Osteoblast (primary cell): Measurements from ENCODE around the gene NR2C1. TPM values are rescaled to one million over a fixed set of nuclear protein-coding genes. Genes with fewer than 3 reads are reported as not detected.

Source experiments
- DNase-seq: peaks from one replicate; pipeline ENCODE4 v3.0.0; 2011; ENCODE audit warnings: low spot score, mixed read lengths; ENCODE audit not compliant: insufficient read length; ENCODE audit errors: missing footprints
- H2AFZ ChIP-seq: 2 replicates; pipeline ENCODE4 v1.6.0; 2011; ENCODE audit warnings: mild to moderate bottlenecking, low read length
- H3K27ac ChIP-seq: 2 replicates; pipeline ENCODE4 v1.5.1; 2011; ENCODE audit warnings: mild to moderate bottlenecking, low read depth, low read length, moderate library complexity
- H3K27me3 ChIP-seq: 2 replicates; pipeline ENCODE4 v1.6.0; 2012; ENCODE audit warnings: mild to moderate bottlenecking, control low read depth, inconsistent platforms, low read length, moderate library complexity; ENCODE audit not compliant: insufficient read depth
- H3K36me3 ChIP-seq: 2 replicates; pipeline ENCODE4 v1.5.1; 2011; ENCODE audit warnings: mild to moderate bottlenecking, low read length, control low read depth, moderate library complexity; ENCODE audit not compliant: insufficient read depth
- H3K4me1 ChIP-seq: 2 replicates; pipeline ENCODE4 v1.5.1; 2011; ENCODE audit warnings: mild to moderate bottlenecking, low read length, control low read depth, moderate library complexity; ENCODE audit not compliant: insufficient read depth
- H3K4me2 ChIP-seq: 2 replicates; pipeline ENCODE4 v1.6.0; 2011; ENCODE audit warnings: mild to moderate bottlenecking, low read length; ENCODE audit not compliant: insufficient read depth
- H3K4me3 ChIP-seq: fragments of 200-600 bp; sonication (generic); 3 replicates; pipeline ENCODE4 v1.5.1; 2012; ENCODE audit warnings: mild to moderate bottlenecking, low read length, inconsistent platforms; ENCODE audit not compliant: insufficient read depth
- H3K79me2 ChIP-seq: 2 replicates; pipeline ENCODE4 v1.6.0; 2012; ENCODE audit warnings: mild to moderate bottlenecking, low read length, control low read depth, inconsistent platforms; ENCODE audit not compliant: insufficient read depth
- H3K9me3 ChIP-seq: 2 replicates; pipeline ENCODE4 v1.5.1; 2011; ENCODE audit warnings: low read depth, low read length, control low read depth
- H4K20me1 ChIP-seq: 2 replicates; pipeline ENCODE4 v1.6.0; 2012; ENCODE audit warnings: mild to moderate bottlenecking, low read length, control low read depth; ENCODE audit not compliant: insufficient read depth
- total RNA-seq: library from RNA; depleted of rRNA; stranded (reverse); fragments of >200 nt; gene quantifications from 2 replicates; pipeline ENCODE4 v1.2.3, GENCODE V29; 2012
- TF ChIP-seq, protein P1 (sequence below): IDR thresholded peaks from 2 replicates; pipeline ENCODE4 v1.5.1; 2011; ENCODE audit warnings: mild to moderate bottlenecking, low read depth, low read length, moderate library complexity; ENCODE audit errors: extremely low read depth

Gene NR2C1
- total RNA-seq, 1 donor: 22.1 TPM

DNA sequence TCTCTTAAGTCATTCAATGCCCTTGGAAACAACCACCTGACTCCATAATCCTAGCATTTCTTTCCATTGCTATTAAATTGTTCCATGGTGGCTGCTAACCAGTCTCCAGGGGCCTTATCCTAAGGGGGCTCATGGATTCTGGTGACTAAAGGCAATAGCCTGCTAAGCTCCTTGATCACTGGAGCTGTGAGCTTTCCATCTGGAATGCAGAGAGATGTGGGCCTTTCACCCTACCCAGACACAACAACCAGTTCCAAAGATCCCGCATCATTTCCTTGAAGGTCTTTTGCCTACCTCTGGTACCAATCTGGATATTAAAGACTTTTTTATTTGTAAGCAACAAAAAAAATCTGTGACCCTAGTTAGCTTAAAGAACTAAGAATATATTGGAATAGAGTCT is 102.9 kb downstream of the NR2C1 start:
- Histone ChIP-seq H3K27me3 (no peaks in the 10 kb centered on the region), H4K20me1 (no peaks in the 10 kb centered on the region), H3K36me3 (peaks cover 11% of the 10 kb centered on the region), H3K4me3 (no peak overlapping the region), H3K9me3 (no peaks in the 10 kb centered on the region), H2AFZ (no peak overlapping the region), H3K4me1 (no peaks in the 10 kb centered on the region), H3K79me2 (peaks cover under 1% of the 10 kb centered on the region), H3K4me2 (no peak overlapping the region), H3K27ac (no peak overlapping the region)
- no peak for DNase-seq
- TF ChIP-seq, protein P1, sequence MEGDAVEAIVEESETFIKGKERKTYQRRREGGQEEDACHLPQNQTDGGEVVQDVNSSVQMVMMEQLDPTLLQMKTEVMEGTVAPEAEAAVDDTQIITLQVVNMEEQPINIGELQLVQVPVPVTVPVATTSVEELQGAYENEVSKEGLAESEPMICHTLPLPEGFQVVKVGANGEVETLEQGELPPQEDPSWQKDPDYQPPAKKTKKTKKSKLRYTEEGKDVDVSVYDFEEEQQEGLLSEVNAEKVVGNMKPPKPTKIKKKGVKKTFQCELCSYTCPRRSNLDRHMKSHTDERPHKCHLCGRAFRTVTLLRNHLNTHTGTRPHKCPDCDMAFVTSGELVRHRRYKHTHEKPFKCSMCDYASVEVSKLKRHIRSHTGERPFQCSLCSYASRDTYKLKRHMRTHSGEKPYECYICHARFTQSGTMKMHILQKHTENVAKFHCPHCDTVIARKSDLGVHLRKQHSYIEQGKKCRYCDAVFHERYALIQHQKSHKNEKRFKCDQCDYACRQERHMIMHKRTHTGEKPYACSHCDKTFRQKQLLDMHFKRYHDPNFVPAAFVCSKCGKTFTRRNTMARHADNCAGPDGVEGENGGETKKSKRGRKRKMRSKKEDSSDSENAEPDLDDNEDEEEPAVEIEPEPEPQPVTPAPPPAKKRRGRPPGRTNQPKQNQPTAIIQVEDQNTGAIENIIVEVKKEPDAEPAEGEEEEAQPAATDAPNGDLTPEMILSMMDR: no peak

Other genes starting within 250 kb of the NR2C1 start
- gene NDUFA12, start 69.9 kb downstream of the NR2C1 start, total RNA-seq: 49.2 and 66.6 TPM in 2 replicates
- 11.9 and 14.4 TPM in 2 replicates for gene FGD6, start 143.8 kb upstream of the NR2C1 start, total RNA-seq
- gene VEZT, start 144.2 kb upstream of the NR2C1 start, total RNA-seq: 77.1 and 86.3 TPM in 2 replicates